GM12878 (cell line): ENCODE data around the gene ITGA7. TPM values are rescaled to one million over a fixed set of nuclear protein-coding genes. Genes with fewer than 3 reads are reported as not detected.

ENCODE experiments used
- BCLAF1 ChIP-seq: fragments of 450-650 bp; IDR thresholded peaks from 2 replicates; pipeline ENCODE4 v1.6.1; 2017; ENCODE audit warnings: antibody characterized with exemption, mild to moderate bottlenecking, moderate library complexity
- FOXM1 ChIP-seq: IDR thresholded peaks from 2 replicates; pipeline ENCODE4 v1.6.1; 2012; ENCODE audit warnings: low read depth, mild to moderate bottlenecking, inconsistent platforms, low read length, moderate library complexity
- MEF2B ChIP-seq: fragments of 450-650 bp; IDR thresholded peaks from 2 replicates; pipeline ENCODE4 v1.6.1; 2018; ENCODE audit warnings: mild to moderate bottlenecking, moderate library complexity; ENCODE audit not compliant: partially characterized antibody, poor library complexity, severe bottlenecking
- NR2C2 ChIP-seq: IDR thresholded peaks from 2 replicates; pipeline ENCODE4 v1.6.1; 2011; ENCODE audit warnings: borderline replicate concordance, low read depth; ENCODE audit not compliant: control insufficient read depth, insufficient read length
- SRF ChIP-seq, 2 experiments: IDR thresholded peaks; 2 replicates each; pipeline ENCODE4 v1.6.1; 2011; ENCODE audit warnings: low read depth in 2 of 2, low read length in 2 of 2, mild to moderate bottlenecking in 1 of 2, moderate library complexity in 1 of 2
- YBX1 ChIP-seq: fragments of 450-650 bp; IDR thresholded peaks from 2 replicates; pipeline ENCODE4 v1.6.1; 2016; ENCODE audit warnings: antibody characterized with exemption
- ZNF622 ChIP-seq: fragments of 450-650 bp; IDR thresholded peaks from 2 replicates; pipeline ENCODE4 v1.6.1; 2017; ENCODE audit warnings: mild to moderate bottlenecking, inconsistent platforms
- polyA plus RNA-seq, 11 experiments: library from polyadenylated mRNA; depleted of rRNA in 4 of 11; unstranded in 6 of 11; stranded (reverse) in 5 of 11; fragments of >200 nt; fragmentation: Nextera tagmentation in 4 of 11; fragmentation: Illumina TruSeq in 1 of 11; extraction: Ambion mirVana in 4 of 11; extraction: Trizol in 1 of 11; gene quantifications; 1 replicate in 1 of 11; 2 replicates in 10 of 11; pipeline versions ENCODE4 v1.2.1 to v1.2.3, GENCODE V29; 2011 to 2016; ENCODE audit warnings: inconsistent platforms in 2 of 11, missing spikeins in 2 of 11, low read depth in 1 of 11
- total RNA-seq, 4 experiments: library from RNA; depleted of rRNA in 3 of 4; stranded (reverse); fragments of >200 nt in 3 of 4; fragmentation: Illumina TruSeq in 1 of 4; extraction: Trizol in 1 of 4; gene quantifications; 2 replicates each; pipeline versions ENCODE4 v1.2.1 to v1.2.3, GENCODE V29; 2013 to 2021

ITGA7 gene
- total and polyA plus RNA-seq, 10 of the 15 experiments (the other 5 are each of a cell fraction or from before 2014, with no cell fraction given): 0.18 to 5.1 (median 1.5) TPM

GRCh38 chr12:55732288-55732687, 24.6 kb upstream of the ITGA7 start (continued):
- TF ChIP-seq MEF2B (no peak), BCLAF1 (no peak), SRF (IDR thresholded peaks at IDR 0.05; ENCODE audit: low read depth in 2 of 2, low read length in 2 of 2) (no peak), NR2C2 (no peak), ZNF622 (no peak), YBX1 (no peak), FOXM1 (no peak)
